K562 (cell line): ENCODE results near the gene LRRC7. TPM values are rescaled to one million over a fixed set of nuclear protein-coding genes. Genes with fewer than 3 reads are reported as not detected.
A peak's percentile ranks its signal among the peaks of the same experiment; 100 is the strongest.

Experiments
- ATAC-seq: fragments of 200-7000 bp; cut with Tn5 transposase; 3 replicates; pipeline ENCODE4 v1.9.1; 2020; ENCODE audit warnings: moderate library complexity
- BruUV-seq: library from RNA; stranded (reverse); fragments of 400-500 nt; replicated peaks from 2 replicates; lab custom pipeline; 2021; lab: Mats Ljungman, UMichigan
- CTCF ChIA-PET: fragments of 300-600 bp; formaldehyde crosslinking; extraction: SDS; loops from one replicate; lab custom pipeline; 2021; ENCODE audit warnings: low intra/inter-chr PET ratio; lab: Yijun Ruan, JAX
- POLR2A ChIA-PET: fragments of 300-600, 350-650 bp; sonication (Branson Sonifier 250); formaldehyde crosslinking; extraction: SDS; loops from one replicate; lab custom pipeline; 2021; ENCODE audit warnings: antibody characterized with exemption, inconsistent platforms; lab: Yijun Ruan, JAX
- DNase-seq, 4 experiments: peaks; one replicate each; pipeline versions ENCODE4 v3.0.0 to v3.0.0-alpha.2; 2011 to 2018; ENCODE audit warnings: low spot score in 3 of 4, mixed read lengths in 3 of 4; ENCODE audit errors: extremely low read depth in 1 of 4
- FAIRE-seq: peaks from 2 replicates; lab custom pipeline; 2011; peaks lifted over from hg19 to GRCh38; lab: Jason Lieb, UNC
- H2AFZ ChIP-seq: 2 replicates; pipeline ENCODE4 v1.6.0; 2011; ENCODE audit warnings: low read depth, low read length, control low read depth, inconsistent platforms
- H3K27ac ChIP-seq: fragments of 200-600 bp; 3 replicates; pipeline ENCODE4 v1.8.0; 2011; ENCODE audit warnings: low read depth, mild to moderate bottlenecking, control low read depth, inconsistent platforms, low read length, moderate library complexity, mixed read lengths; ENCODE audit errors: extremely low read depth
- H3K27me3 ChIP-seq, 2 experiments: fragments of 300-600 bp in 1 of 2; 2 replicates in 1 of 2; 3 replicates in 1 of 2; pipeline versions ENCODE4 v1.6.0 to v1.8.0; 2011; ENCODE audit warnings: inconsistent platforms in 2 of 2, low read length in 2 of 2, mild to moderate bottlenecking in 1 of 2, mixed read lengths in 1 of 2, moderate library complexity in 1 of 2; ENCODE audit not compliant: control insufficient read depth in 2 of 2, insufficient read depth in 2 of 2
- H3K36me3 ChIP-seq: fragments of 300-600 bp; 3 replicates; pipeline ENCODE4 v1.8.0; 2011; ENCODE audit warnings: mild to moderate bottlenecking, low read length, inconsistent platforms; ENCODE audit not compliant: control insufficient read depth, insufficient read depth
- H3K4me1 ChIP-seq, 2 experiments: fragments of 200-600 bp in 1 of 2; replicated peaks in 1 of 2; 2 replicates in 1 of 2; 3 replicates in 1 of 2; pipeline versions ENCODE4 v1.5.1 to v1.8.0; 2011; ENCODE audit warnings: inconsistent platforms in 2 of 2, low read length in 2 of 2, mild to moderate bottlenecking in 1 of 2, mixed read lengths in 1 of 2, moderate library complexity in 1 of 2; ENCODE audit not compliant: control insufficient read depth in 2 of 2, insufficient read depth in 2 of 2
- H3K4me2 ChIP-seq: 2 replicates; pipeline ENCODE4 v1.6.1; 2011; ENCODE audit warnings: low read length, control low read depth, inconsistent platforms, mixed read lengths; ENCODE audit not compliant: insufficient read depth
- H3K4me3 ChIP-seq: fragments of 200-600 bp; sonication (generic), shearing (Covaris generic); 2 replicates; pipeline ENCODE4 v1.5.1; 2016; ENCODE audit warnings: control low read depth, inconsistent platforms
- H3K79me2 ChIP-seq: fragments of 200-600 bp; 3 replicates; pipeline ENCODE4 v1.8.0; 2011; ENCODE audit warnings: low read length, inconsistent platforms; ENCODE audit not compliant: control insufficient read depth, insufficient read depth
- H3K9ac ChIP-seq, 2 experiments: 2 replicates each; pipeline versions ENCODE4 v1.6.0 to v1.6.1; 2011; ENCODE audit warnings: low read depth in 2 of 2, low read length in 2 of 2, control low read depth in 1 of 2, inconsistent platforms in 1 of 2, mild to moderate bottlenecking in 1 of 2, mixed read lengths in 1 of 2; ENCODE audit not compliant: insufficient read depth in 1 of 2
- H3K9me1 ChIP-seq: one replicate; pipeline ENCODE4 v1.6.0; 2011; ENCODE audit warnings: inconsistent platforms, mild to moderate bottlenecking, low read length, moderate library complexity; ENCODE audit not compliant: control insufficient read depth, insufficient read depth
- H3K9me3 ChIP-seq: replicated peaks from 2 replicates; pipeline ENCODE4 v1.5.1; 2011; ENCODE audit warnings: low read depth, low read length, inconsistent platforms; ENCODE audit not compliant: control insufficient read depth, insufficient read depth
- H4K20me1 ChIP-seq: replicated peaks from 2 replicates; pipeline ENCODE4 v1.6.1; 2011; ENCODE audit warnings: low read length, inconsistent platforms, mixed read lengths; ENCODE audit not compliant: control insufficient read depth, insufficient read depth
- NKRF ChIP-seq: fragments of 450-650 bp; IDR thresholded peaks from 2 replicates; pipeline ENCODE4 v1.6.1; 2016; ENCODE audit warnings: borderline replicate concordance
- SLC30A9 ChIP-seq: fragments of 250-450 bp; sonication (Bioruptor Pico); IDR thresholded peaks from 2 replicates; pipeline ENCODE4 v1.8.0; 2022; ENCODE audit warnings: mild to moderate bottlenecking, moderate library complexity
- ZNF121 ChIP-seq: sonication (generic); formaldehyde crosslinking; conservative IDR thresholded peaks from 2 replicates; pipeline ENCODE4 v1.8.0; 2022; ENCODE audit warnings: missing genetic modification reagents
- ZNF384 ChIP-seq: IDR thresholded peaks from 2 replicates; pipeline ENCODE4 v1.6.1; 2012; ENCODE audit warnings: low read depth, low read length, improper control_type of control experiment
- WGBS: fragments of 100-300 bp; shearing (Covaris generic); methylation state at CpG from one replicate; pipeline ENCODE4 v1.1.6; 2016; ENCODE audit warnings: low coverage, mixed read lengths; ENCODE audit not compliant: insufficient coverage; ENCODE audit errors: missing lambda C conversion rate; 5-methylcytosine and 5-hydroxymethylcytosine counted together
- in situ Hi-C: fragments of 300-500 bp; cut with MboI; formaldehyde crosslinking; loops from 4 replicates; pipeline ENCODE4 v1.15.0; 2018; ENCODE audit warnings: inconsistent platforms, mixed read lengths
- intact Hi-C: fragments of 100-400 bp; cut with micrococcal nuclease; formaldehyde crosslinking; loops from 2 replicates; pipeline ENCODE4 v1.14.2; 2022
- polyA plus RNA-seq, 8 experiments: library from polyadenylated mRNA; depleted of rRNA in 4 of 8; stranded (reverse) in 5 of 8; unstranded in 3 of 8; fragments of >200 nt; fragmentation: Nextera tagmentation in 2 of 8; fragmentation: Illumina TruSeq in 1 of 8; extraction: Ambion mirVana in 2 of 8; extraction: Trizol in 1 of 8; gene quantifications; 2 replicates each; pipeline versions ENCODE4 v1.2.1 to v1.2.3, GENCODE V29; 2011 to 2014; ENCODE audit warnings: inconsistent platforms in 1 of 8, missing spikeins in 1 of 8
- total RNA-seq, 7 experiments: library from RNA; depleted of rRNA in 6 of 7; stranded (reverse); fragments of >200 nt in 6 of 7; fragmentation: Illumina TruSeq in 2 of 7; extraction: Trizol in 2 of 7; gene quantifications; 2 replicates each; pipeline versions ENCODE4 v1.2.1 to v1.2.3, GENCODE V29; 2011 to 2021; ENCODE audit warnings: low replicate concordance in 1 of 7
- TF ChIP-seq, protein P1 (sequence below): sonication (generic); formaldehyde crosslinking; IDR thresholded peaks from 2 replicates; pipeline ENCODE4 v1.8.1; 2023; ENCODE audit warnings: mild to moderate bottlenecking, missing genetic modification reagents

The LRRC7 gene
- total and polyA plus RNA-seq, 9 of the 15 experiments (the other 6 are each of a cell fraction or from before 2014, with no cell fraction given): 0.09 to 0.94 (median 0.49) TPM

DNA sequence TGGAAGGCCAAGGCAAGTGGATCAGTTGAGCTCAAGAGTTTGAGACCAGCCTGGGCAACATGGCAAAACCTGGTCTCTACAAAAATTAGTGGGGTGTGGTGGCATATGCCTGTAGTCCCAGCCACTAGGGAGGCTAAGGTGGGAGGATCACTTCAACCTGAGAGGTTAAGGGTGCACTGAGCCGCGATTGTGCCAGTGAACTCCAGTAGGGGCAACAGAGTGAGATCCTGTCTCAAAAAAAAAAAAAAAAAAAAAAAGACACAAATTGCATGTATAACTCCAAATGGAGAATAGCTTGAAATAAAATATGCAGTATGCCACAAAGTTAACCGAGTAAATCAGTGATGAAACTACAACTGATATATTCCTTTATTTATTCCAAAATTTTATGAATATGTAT is 586.0 kb downstream of the LRRC7 start:
- H3K9me1 ChIP-seq: no peaks in the 10 kb centered on the region
- FAIRE-seq: no peak

More for the DNA sequence above, 586.0 kb downstream of the LRRC7 start:
- H3K4me3 ChIP-seq: no peak overlapping the region
- no peaks in the 10 kb centered on the region for H4K20me1 ChIP-seq
- WGBS: 66% methylated on average over 3 of the region's 3 CpGs
- intact Hi-C loops: no loop called here
- in situ Hi-C loops: no loop called here
- DNase-seq: no peak
- no peaks in the 10 kb centered on the region for H3K79me2 ChIP-seq
- peaks cover 2% of the 10 kb centered on the region; the same call in 2 of the 3 replicates for H3K36me3 ChIP-seq
- H3K9ac ChIP-seq: no peak overlapping the region
- H3K9me3 ChIP-seq: no peaks in the 10 kb centered on the region
- BruUV-seq: no TSS peak
- no peaks in the 10 kb centered on the region for H3K27me3 ChIP-seq
- H3K27ac ChIP-seq: no peak overlapping the region
- TF ChIP-seq, protein P1, sequence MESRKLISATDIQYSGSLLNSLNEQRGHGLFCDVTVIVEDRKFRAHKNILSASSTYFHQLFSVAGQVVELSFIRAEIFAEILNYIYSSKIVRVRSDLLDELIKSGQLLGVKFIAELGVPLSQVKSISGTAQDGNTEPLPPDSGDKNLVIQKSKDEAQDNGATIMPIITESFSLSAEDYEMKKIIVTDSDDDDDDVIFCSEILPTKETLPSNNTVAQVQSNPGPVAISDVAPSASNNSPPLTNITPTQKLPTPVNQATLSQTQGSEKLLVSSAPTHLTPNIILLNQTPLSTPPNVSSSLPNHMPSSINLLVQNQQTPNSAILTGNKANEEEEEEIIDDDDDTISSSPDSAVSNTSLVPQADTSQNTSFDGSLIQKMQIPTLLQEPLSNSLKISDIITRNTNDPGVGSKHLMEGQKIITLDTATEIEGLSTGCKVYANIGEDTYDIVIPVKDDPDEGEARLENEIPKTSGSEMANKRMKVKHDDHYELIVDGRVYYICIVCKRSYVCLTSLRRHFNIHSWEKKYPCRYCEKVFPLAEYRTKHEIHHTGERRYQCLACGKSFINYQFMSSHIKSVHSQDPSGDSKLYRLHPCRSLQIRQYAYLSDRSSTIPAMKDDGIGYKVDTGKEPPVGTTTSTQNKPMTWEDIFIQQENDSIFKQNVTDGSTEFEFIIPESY (CRISPR knock-in tag): peak; percentile 44; the same call in 1 of the 2 replicates
- no peak for TF ChIP-seq NKRF
- peak; percentile 60 for TF ChIP-seq ZNF121 (CRISPR knock-in tag)
- TF ChIP-seq ZNF384: peak; percentile 79
- TF ChIP-seq SLC30A9 (CRISPR knock-in tag): no peak
- TF ChIP-seq, all 486 proteins: peak for 3
- Histone ChIP-seq H2AFZ (no peak overlapping the region), H3K4me1 (no peaks in the 10 kb centered on the region), H3K4me2 (no peak overlapping the region)
- ChIA-PET CTCF (no interaction called here), POLR2A (no interaction called here)
- ATAC-seq: peak; percentile 71
